Measurements from ENCODE around the gene PTTG1IP.

GRCh38 chr21:44865561-44866280 is 7.8 kb downstream of the PTTG1IP start:
- TF ChIP-seq CTCF (conservative IDR thresholded peaks at IDR 0.05; ENCODE audit: low read depth, low read length), result no peak
- no peak for TF ChIP-seq EZH2 (IDR thresholded peaks at IDR 0.05; ENCODE audit: low read length, unreplicated experiment)
